DND-41 (cell line): ENCODE measurements around the gene BCL11B.

Experiments
- CTCF ChIP-seq: IDR thresholded peaks from 2 replicates; pipeline ENCODE4 v1.5.1; 2012; ENCODE audit warnings: borderline replicate concordance, low read length, moderate library complexity, mild to moderate bottlenecking; ENCODE audit not compliant: poor library complexity, severe bottlenecking; ENCODE audit errors: extremely low read depth
- EZH2 ChIP-seq: IDR thresholded peaks from 3 replicates; pipeline ENCODE4 v1.6.1; 2012; ENCODE audit warnings: borderline replicate concordance, low read depth, mild to moderate bottlenecking, moderate library complexity, low read length, inconsistent platforms; ENCODE audit not compliant: severe bottlenecking

GRCh38 chr14:99132821-99133635 is 139.0 kb downstream of the BCL11B start:
- TF ChIP-seq CTCF (no peak), EZH2 (no peak)
